WI38 (cell line): Measurements from ENCODE around the gene LAMB4.
"Not testable (repeated sequence)": the region's sequence is repeated elsewhere in the genome, so short reads cannot be mapped to it uniquely, and the experiment has no call there.

ENCODE experiments used
- H3K4me3 ChIP-seq: 2 replicates; pipeline ENCODE4 v1.5.1; 2011; ENCODE audit warnings: low read depth, mild to moderate bottlenecking, control low read depth, low read length
- CTCF ChIP-seq: IDR thresholded peaks from 2 replicates; pipeline ENCODE4 v1.5.1; 2012; ENCODE audit warnings: low read depth, mild to moderate bottlenecking, control low read depth, low read length

Gene LAMB4

GRCh38 chr7:108038986-108039385 is 91.2 kb downstream of the LAMB4 start:
- no peak for TF ChIP-seq CTCF

DNA sequence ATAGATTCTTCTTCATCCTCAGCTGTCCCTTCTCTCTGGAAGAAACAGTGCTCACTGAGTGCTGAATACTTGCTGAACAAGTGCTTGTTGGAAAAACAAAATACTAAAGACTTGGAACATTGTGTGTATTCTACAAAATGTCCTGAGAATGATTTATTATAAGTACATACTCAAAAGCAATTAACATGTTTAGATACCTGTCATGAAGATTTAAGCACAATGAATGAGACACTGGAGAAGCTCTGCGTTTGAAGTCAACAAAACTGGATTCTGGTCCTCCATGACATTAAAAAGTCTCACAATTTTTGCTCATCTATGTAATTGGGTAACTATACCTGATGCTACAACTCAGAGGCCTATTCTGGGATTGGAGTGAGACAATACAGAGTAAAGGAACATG is 92.4 kb downstream of the LAMB4 start:
- no peak overlapping the region for H3K4me3 ChIP-seq
- TF ChIP-seq CTCF: no peak

More at GRCh38 chr7:108038986-108039385, 91.2 kb downstream of the LAMB4 start:
- no peak overlapping the region for H3K4me3 ChIP-seq

DNA sequence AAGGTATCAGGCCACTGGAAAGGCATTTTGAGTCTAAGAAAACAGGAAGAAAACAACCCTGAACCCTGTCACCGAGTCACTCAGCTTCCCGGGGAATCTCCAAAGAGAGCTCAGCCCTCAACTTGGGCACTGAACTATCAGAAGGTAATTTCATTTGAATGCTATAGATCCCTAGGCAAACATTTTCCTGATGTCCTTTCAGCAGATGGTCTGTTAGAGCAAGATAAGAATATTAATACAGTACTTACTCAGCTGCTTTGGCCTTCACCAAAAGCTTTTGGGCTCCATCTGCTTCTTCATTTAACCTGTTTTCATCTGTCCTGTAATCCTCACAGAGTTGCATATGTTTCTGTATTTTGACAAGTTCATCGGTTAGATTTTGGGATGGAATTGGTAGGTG is 93.0 kb downstream of the LAMB4 start:
- no peak overlapping the region for H3K4me3 ChIP-seq
- TF ChIP-seq CTCF: no peak

GRCh38 chr7:108034586-108034985 is 95.6 kb downstream of the LAMB4 start:
- no peak overlapping the region for H3K4me3 ChIP-seq
- TF ChIP-seq CTCF: no peak

DNA sequence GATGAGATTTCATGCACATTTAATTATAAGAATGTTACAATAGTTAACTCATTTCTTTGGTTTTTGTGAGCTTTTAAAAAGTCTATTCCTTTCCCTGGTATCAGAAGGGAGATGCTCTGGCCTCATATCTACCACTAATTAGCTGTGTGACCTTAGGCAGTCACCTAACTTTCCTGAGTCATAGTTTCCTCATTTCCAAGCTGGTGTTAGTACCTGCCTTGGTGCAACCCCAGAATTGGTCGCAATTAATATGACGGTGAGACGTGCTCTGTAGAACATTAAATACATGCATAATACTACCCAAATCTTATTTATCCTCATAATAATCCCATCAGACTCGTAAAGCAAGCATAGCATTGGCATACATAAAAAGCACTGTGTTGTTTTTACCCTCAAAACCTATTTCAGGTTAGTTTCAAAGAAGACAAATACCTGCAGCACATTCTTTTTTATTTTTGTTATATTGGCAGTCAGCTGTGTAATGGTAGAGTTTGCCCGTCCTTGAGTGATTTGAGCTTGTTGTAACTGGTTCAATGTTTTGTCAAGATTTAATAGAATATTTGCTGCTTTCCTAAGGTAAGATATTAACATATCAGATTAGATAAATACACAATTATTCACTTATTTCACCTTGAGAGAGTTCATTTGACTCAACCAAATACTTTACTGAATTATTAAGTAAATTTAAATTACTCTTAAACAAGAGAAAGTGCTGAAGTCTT is 96.2 kb downstream of the LAMB4 start:
- no peak overlapping the region for H3K4me3 ChIP-seq

GRCh38 chr7:108033309-108033708 is 96.9 kb downstream of the LAMB4 start:
- H3K4me3 ChIP-seq: not testable (repeated sequence)

More for the DNA sequence above, 96.2 kb downstream of the LAMB4 start:
- no peak for TF ChIP-seq CTCF

DNA sequence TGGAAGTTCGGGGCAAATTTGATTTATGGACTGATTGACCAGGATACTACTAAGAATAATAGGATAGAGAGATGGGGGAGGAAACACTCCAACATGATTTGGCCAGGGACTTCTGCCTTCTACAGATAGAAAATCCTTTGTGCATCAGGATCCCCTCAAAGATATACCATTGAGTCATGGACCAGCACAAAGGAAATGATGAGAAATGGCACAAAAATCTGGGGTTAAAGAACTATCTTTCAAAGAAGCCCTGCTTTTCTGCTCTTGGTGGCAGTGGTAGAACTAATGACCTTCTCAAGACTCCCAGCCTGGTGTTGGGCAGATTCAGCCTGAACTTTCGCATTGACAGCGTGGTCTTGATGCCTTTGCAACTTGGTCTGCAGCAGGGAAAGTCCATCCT is 99.6 kb downstream of the LAMB4 start:
- TF ChIP-seq CTCF: no peak
- no peak overlapping the region for H3K4me3 ChIP-seq

DNA sequence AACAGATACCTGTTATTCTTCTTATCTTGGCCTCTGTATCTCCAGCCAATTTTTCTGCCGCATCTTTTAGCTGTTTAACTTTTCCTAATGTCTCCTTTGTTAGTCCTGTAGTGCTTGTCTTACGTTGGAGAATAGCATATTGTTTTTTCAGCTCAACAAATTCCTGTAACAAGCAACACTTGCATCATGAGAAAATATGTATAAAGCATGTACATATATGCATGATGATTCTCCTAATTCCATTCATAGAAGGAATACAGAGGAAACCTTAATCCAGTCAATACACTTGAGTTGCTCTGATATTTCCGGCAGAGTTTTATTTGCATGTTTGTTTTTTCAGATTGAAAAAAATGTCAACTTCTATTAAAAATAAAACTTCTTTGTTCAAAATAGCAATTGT is 101.1 kb downstream of the LAMB4 start:
- H3K4me3 ChIP-seq: no peak overlapping the region
- no peak for TF ChIP-seq CTCF
